GM18505 (cell line): Measurements from ENCODE around the gene AACS.
"Not testable (repeated sequence)": the region's sequence is repeated elsewhere in the genome, so short reads cannot be mapped to it uniquely, and the experiment has no call there.

Experiments
- ATAC-seq: cut with Tn5 transposase; IDR thresholded peaks from one replicate; pipeline ENCODE4 v1.9.1; 2021; ENCODE audit not compliant: unreplicated experiment
- POLR2A ChIP-seq: IDR thresholded peaks from 4 replicates; pipeline ENCODE4 v1.6.1; 2011; ENCODE audit warnings: borderline replicate concordance; ENCODE audit not compliant: insufficient read depth, insufficient read length; ENCODE audit errors: extremely low read depth

Gene AACS

DNA sequence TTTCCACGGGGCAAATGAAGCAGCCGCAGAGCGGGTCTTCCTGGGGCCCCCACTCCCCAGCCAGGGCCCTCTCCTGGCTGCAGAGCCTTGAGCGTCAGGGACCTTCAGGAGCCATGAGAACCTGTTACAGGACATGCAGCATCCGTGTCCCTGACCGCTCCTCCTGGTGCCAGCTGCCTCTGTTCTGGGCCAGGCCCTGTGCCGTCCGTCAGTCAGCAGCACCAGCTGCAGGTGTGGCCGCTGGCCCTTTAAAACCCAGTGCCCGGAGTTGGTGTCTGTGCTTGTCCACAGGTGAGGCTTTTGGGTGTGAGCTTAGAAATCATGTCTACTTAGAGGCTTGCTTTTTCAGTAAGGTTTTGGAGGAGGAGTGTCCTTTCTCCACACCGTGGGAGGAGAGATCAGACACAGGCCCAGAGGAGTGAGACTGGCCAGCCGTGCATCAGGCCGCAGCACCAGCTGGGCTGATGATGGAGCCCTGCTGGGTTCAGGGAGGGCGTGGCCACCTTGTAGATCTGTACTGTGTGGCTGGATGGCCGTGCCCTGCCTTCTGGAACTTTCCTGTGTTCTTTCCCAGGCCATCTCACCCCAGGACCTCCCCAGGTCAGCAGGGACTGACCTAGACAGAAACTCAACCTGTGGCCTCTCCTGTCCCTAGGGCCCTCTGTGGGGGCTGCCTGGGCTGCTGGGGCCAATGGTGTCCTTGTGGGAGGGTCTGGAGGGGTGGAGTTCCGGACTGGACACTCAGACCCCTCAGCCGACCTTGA, 27.1 kb downstream of the AACS start:
- TF ChIP-seq POLR2A = no peak
- ATAC-seq = no peak

GRCh38 chr12:125092872-125093680, 27.8 kb downstream of the AACS start:
- no peak for TF ChIP-seq POLR2A
- ATAC-seq = no peak

DNA sequence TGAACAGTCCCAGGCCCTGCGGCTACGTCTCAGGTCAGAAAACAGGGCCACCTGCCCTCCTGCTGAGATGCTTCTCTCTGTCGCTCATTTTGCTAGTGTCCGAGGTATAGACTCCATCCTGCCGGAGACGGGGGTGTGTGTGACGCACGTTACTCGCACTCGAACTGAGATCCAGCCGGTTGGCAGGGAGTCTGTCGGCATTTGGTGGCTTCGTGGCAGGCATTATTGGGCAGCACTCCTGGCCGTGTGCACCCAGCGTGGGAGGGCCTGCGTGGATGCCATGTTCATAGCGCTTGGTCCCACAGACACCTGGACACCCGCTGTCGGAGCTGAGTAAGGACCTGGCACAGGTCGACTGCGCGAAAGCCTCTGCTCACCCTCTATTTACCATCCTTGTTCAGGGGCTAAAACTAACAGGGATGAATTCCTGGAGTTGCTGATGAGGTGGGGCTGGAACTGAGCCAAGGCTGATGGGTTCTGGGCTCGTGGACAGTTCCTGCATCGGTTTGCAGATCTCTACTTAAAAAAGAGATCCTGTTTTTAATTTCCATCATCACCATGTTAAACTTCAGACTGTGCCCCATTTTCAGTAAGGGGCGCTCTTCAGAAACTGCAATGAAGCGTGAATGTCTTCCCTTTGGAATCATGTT, 28.6 kb downstream of the AACS start:
- TF ChIP-seq POLR2A = no peak
- no peak for ATAC-seq

GRCh38 chr12:125096894-125097293, 31.7 kb downstream of the AACS start:
- no peak for TF ChIP-seq POLR2A
- no peak for ATAC-seq

- no peak for TF ChIP-seq POLR2A
- no peak for ATAC-seq
Observed at GRCh38 chr12:125097427-125097826, 32.2 kb downstream of the AACS start.

- no peak for ATAC-seq
- no peak for TF ChIP-seq POLR2A
Observed at GRCh38 chr12:125098676-125099408, 33.6 kb downstream of the AACS start.

- TF ChIP-seq POLR2A = no peak
- ATAC-seq = no peak
Observed at GRCh38 chr12:125099409-125099782, 34.2 kb downstream of the AACS start.

GRCh38 chr12:125100551-125101434, 35.6 kb downstream of the AACS start:
- TF ChIP-seq POLR2A = no peak
- ATAC-seq = no peak

DNA sequence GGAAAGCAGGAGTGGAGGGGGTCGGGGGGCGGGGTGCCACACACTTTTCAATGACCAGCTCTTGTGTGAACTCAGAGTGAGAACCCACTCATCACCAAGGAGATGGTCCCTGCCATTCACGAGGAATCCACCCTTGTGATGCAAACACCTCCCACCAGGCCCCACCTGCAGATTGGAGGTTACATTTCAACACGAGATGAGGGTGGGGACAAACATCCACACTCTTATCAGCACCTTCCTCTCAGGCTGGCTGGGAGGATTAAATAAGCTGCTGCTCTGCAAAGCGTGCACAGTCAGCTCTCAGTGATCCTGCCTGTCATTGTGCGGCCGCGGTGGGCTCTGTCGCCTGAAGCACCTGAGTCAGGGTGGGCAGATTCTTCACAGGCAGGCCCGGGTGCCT, 39.7 kb downstream of the AACS start:
- TF ChIP-seq POLR2A = no peak
- no peak for ATAC-seq

- no peak for TF ChIP-seq POLR2A
- no peak for ATAC-seq
Observed at GRCh38 chr12:125105600-125105999, 40.4 kb downstream of the AACS start.

DNA sequence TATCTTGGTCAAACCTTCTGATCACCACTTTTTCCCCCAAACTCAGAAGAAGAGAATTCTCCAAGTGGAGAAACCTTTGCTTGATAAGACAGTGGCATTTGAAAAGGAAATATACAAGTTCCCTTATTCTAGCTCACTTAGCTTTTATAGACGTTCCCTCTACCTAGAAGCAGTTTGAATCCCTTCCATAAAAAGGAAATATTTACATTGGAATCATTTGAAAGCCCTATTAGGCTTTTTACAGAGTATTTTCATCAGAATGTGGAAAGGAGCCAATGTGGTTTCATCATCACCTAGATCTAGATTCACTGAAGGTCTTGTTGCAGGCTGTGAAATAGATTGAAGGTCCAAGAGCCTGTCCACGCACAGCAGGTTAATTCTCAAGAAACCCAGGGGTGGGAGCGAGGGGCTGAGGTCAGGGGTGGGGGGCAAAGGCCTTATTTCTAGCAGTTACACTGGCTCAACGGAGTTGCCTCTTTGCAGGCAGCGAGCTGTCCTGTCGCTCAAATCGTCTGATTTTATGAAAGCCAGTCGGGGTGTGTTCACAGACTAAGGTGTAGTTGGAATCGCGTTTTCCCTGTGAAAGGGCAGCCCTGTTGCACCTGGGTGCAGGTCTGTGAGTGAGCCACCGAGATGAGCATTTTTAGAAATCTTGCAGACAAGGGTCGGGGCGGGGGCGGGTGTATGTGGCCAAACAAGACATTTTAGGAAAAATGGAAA, 45.6 kb downstream of the AACS start:
- ATAC-seq = no peak
- TF ChIP-seq POLR2A = no peak

DNA sequence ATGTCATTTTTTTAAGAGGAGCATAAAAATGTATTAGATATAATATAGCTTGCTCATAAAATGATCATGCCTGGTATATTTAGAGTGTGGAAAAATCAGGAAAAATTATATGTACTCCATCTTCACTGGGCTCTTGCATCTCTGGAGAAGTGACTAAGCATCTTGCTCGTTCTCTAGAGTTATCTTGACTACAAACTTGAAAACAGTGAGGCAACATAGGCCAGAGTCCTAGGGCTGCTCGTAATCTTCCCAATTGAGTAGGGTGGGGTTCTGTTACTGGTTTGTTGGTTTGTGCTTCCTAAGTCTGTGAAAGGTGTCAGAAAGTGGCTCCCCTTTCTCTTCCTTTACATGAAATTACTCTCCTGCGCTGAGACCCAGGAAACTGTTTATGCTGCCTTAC, 46.2 kb downstream of the AACS start:
- no peak for TF ChIP-seq POLR2A
- no peak for ATAC-seq

DNA sequence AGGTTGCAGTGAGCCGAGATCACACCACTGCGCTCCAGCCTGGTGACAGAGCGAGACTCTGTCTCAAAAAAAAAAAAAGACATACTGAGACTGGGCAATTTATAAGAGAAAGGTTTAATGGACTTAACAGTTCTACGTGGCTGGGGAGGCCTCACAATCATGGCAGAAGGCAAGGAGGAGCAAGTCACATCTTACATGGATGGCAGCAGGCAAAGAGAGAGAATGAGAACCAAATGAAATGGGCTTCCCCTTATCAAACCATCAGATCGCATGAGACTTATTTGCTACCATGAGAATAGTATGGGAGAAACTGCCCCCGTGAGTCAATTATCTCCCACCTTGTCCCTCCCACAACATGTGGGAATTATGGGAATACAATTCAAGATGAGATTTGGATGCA, 47.4 kb downstream of the AACS start:
- not testable (repeated sequence) for ATAC-seq
